OCI-LY1 (cell line): ENCODE results near the gene HTN1.
"Not testable (repeated sequence)": the region's sequence is repeated elsewhere in the genome, so short reads cannot be mapped to it uniquely, and the experiment has no call there.

ENCODE experiments used
- H2AFZ ChIP-seq: fragments of 200-600 bp; sonication (generic), shearing (Covaris generic); 2 replicates; pipeline ENCODE4 v1.6.0; 2014; ENCODE audit warnings: antibody characterized with exemption, mild to moderate bottlenecking, low read length
- H3F3A ChIP-seq: fragments of 200-600 bp; sonication (generic), shearing (Covaris generic); 2 replicates; pipeline ENCODE4 v1.6.0; 2014; ENCODE audit warnings: mild to moderate bottlenecking, antibody characterized with exemption, low read length, moderate library complexity; ENCODE audit not compliant: insufficient read depth
- H3K27ac ChIP-seq: fragments of 200-600 bp; sonication (generic); 2 replicates; pipeline ENCODE4 v1.5.1; 2014; ENCODE audit warnings: low read length, mixed run types, mild to moderate bottlenecking, low read depth; ENCODE audit not compliant: poor library complexity, severe bottlenecking
- H3K27me3 ChIP-seq: fragments of 200-600 bp; sonication (generic); 2 replicates; pipeline ENCODE4 v1.6.0; 2014; ENCODE audit warnings: antibody characterized with exemption, mild to moderate bottlenecking, low read length, moderate library complexity; ENCODE audit not compliant: insufficient read depth
- H3K36me3 ChIP-seq: fragments of 200-600 bp; sonication (generic); 2 replicates; pipeline ENCODE4 v1.6.1; 2014; ENCODE audit warnings: mild to moderate bottlenecking, antibody characterized with exemption, low read length, moderate library complexity, mixed read lengths; ENCODE audit not compliant: insufficient read depth
- H3K4me1 ChIP-seq: fragments of 200-600 bp; sonication (generic); 2 replicates; pipeline ENCODE4 v1.5.1; 2014; ENCODE audit warnings: mild to moderate bottlenecking, low read length, moderate library complexity; ENCODE audit not compliant: insufficient read depth, severe bottlenecking
- H3K4me2 ChIP-seq: fragments of 200-600 bp; sonication (generic), shearing (Covaris generic); 2 replicates; pipeline ENCODE4 v1.6.1; 2014; ENCODE audit warnings: low read length
- H3K4me3 ChIP-seq: fragments of 200-600 bp; sonication (generic); 2 replicates; pipeline ENCODE4 v1.5.1; 2014; ENCODE audit warnings: low read length, low read depth, mild to moderate bottlenecking, mixed read lengths; ENCODE audit not compliant: poor library complexity, severe bottlenecking
- H3K79me2 ChIP-seq: fragments of 200-600 bp; shearing (Covaris generic); 2 replicates; pipeline ENCODE4 v1.6.1; 2016; ENCODE audit warnings: mixed run types, low read length, mixed read lengths; ENCODE audit not compliant: insufficient read depth
- H3K9ac ChIP-seq: fragments of 200-600 bp; sonication (generic), shearing (Covaris generic); 2 replicates; pipeline ENCODE4 v1.6.1; 2014; ENCODE audit warnings: mild to moderate bottlenecking, low read length, mixed read lengths
- H3K9me2 ChIP-seq: fragments of 200-600 bp; sonication (generic), shearing (Covaris generic); 2 replicates; pipeline ENCODE4 v1.6.1; 2014; ENCODE audit warnings: low read depth, mild to moderate bottlenecking, low read length, mixed read lengths
- H3K9me3 ChIP-seq: fragments of 200-600 bp; shearing (Covaris generic); 2 replicates; pipeline ENCODE4 v1.6.1; 2014; ENCODE audit warnings: low read length, mixed read lengths
- H4K20me1 ChIP-seq: fragments of 200-600 bp; sonication (generic), shearing (Covaris generic); 2 replicates; pipeline ENCODE4 v1.6.0; 2016; ENCODE audit warnings: mild to moderate bottlenecking, low read length; ENCODE audit not compliant: insufficient read depth
- EZH2 ChIP-seq: fragments of 200-600 bp; sonication (generic), shearing (Covaris generic); IDR thresholded peaks from 2 replicates; pipeline ENCODE4 v1.8.0; 2017; ENCODE audit warnings: borderline replicate concordance, mixed run types, mild to moderate bottlenecking, antibody characterized with exemption, low read length, moderate library complexity, mixed read lengths
- TF ChIP-seq, protein P1 (sequence below): fragments of 200-600 bp; sonication (generic), shearing (Covaris generic); IDR thresholded peaks from 2 replicates; pipeline ENCODE4 v1.5.1; 2017; ENCODE audit warnings: mild to moderate bottlenecking, antibody characterized with exemption, low read length, moderate library complexity, mixed read lengths

Gene HTN1

DNA sequence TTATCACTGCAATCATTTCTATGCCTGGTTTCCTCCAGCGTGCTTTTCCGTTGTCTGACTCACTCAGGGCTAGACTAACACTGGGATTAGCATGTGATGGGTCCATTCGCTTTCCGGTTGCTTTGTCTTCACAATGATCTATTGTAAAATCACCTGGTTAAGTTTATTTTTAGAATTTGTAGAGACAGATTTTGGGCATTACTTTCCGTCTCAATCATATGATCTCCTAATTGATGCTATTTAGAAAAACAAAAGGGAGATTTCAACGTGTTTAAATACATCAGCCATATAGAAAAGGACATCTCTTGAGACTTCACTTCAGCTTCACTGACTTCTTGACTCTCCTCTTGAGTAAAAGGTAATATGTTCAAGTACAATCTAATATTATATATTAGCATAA lies at the start of gene HTN1:
TSS of gene HTN1 (plus strand) at position 301 of the 400 bp plus-strand sequence. CDS start 2,639 bp downstream, outside the sequence.
- not testable (repeated sequence) for H3K9ac ChIP-seq, H3K4me1 ChIP-seq, H3K9me2 ChIP-seq, H4K20me1 ChIP-seq, H3K27me3 ChIP-seq, H3K4me3 ChIP-seq, H3K79me2 ChIP-seq, H3K36me3 ChIP-seq, H3K27ac ChIP-seq, H3F3A ChIP-seq, H2AFZ ChIP-seq, H3K9me3 ChIP-seq, H3K4me2 ChIP-seq

DNA sequence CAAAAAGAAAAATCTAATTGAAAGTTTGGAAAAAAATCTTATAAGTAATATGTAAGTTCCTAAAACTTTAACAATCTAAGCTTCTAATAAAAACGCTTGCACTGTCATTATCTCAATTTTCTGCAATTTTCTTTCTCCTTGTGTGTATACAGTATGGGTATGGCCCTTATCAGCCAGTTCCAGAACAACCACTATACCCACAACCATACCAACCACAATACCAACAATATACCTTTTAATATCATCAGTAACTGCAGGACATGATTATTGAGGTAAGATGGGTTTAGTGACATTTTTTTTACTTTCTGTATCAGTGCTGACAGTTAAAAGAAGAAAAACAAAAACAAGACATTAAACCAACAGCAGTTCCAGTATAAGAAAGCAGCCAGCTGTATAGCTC lies 49.5 kb upstream of the HTN1 start:
- TF ChIP-seq EZH2 = no peak
- TF ChIP-seq, protein P1, sequence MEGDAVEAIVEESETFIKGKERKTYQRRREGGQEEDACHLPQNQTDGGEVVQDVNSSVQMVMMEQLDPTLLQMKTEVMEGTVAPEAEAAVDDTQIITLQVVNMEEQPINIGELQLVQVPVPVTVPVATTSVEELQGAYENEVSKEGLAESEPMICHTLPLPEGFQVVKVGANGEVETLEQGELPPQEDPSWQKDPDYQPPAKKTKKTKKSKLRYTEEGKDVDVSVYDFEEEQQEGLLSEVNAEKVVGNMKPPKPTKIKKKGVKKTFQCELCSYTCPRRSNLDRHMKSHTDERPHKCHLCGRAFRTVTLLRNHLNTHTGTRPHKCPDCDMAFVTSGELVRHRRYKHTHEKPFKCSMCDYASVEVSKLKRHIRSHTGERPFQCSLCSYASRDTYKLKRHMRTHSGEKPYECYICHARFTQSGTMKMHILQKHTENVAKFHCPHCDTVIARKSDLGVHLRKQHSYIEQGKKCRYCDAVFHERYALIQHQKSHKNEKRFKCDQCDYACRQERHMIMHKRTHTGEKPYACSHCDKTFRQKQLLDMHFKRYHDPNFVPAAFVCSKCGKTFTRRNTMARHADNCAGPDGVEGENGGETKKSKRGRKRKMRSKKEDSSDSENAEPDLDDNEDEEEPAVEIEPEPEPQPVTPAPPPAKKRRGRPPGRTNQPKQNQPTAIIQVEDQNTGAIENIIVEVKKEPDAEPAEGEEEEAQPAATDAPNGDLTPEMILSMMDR = no peak
- H3K9me2 ChIP-seq = no peaks in the 10 kb centered on the region

DNA sequence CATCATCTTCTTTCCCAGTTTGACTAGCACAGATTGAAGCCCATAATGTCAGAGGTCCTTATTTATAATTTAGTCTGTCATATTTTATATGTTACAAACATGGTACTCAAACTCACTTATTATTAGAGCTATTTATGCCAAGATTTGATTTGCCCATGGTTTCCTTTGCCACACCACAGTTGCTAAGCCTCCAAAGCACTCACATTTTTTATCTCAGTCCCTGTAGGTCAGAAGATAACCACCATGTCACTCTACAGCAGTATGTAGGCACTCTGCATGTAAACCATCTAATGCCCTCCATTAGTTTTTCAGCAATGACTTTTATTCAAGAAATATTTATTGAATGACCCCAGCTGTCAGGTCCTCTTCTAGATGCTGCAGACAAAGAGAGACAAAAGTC lies 47.7 kb upstream of the HTN1 start:
- no peaks in the 10 kb centered on the region for H3K4me1 ChIP-seq
- no peak overlapping the region for H3K27ac ChIP-seq
- no peaks in the 10 kb centered on the region for H3K9me3 ChIP-seq
- H4K20me1 ChIP-seq = no peaks in the 10 kb centered on the region
- H3K36me3 ChIP-seq = no peaks in the 10 kb centered on the region
- H3F3A ChIP-seq = no peaks in the 10 kb centered on the region
- no peak overlapping the region for H2AFZ ChIP-seq
- H3K4me3 ChIP-seq = no peak overlapping the region
- TF ChIP-seq, protein P1 = no peak
- TF ChIP-seq EZH2 = no peak
- no peaks in the 10 kb centered on the region for H3K9me2 ChIP-seq
- no peak overlapping the region for H3K9ac ChIP-seq
- H3K27me3 ChIP-seq = no peaks in the 10 kb centered on the region
- H3K79me2 ChIP-seq = no peaks in the 10 kb centered on the region
- H3K4me2 ChIP-seq = no peak overlapping the region

More for the DNA sequence above, 49.5 kb upstream of the HTN1 start:
- H3K9ac ChIP-seq = no peak overlapping the region
- no peaks in the 10 kb centered on the region for H3K9me3 ChIP-seq
- H3F3A ChIP-seq = no peaks in the 10 kb centered on the region
- no peaks in the 10 kb centered on the region for H3K27me3 ChIP-seq
- H3K4me3 ChIP-seq = no peak overlapping the region
- no peak overlapping the region for H2AFZ ChIP-seq
- H3K79me2 ChIP-seq = no peaks in the 10 kb centered on the region
- no peak overlapping the region for H3K27ac ChIP-seq
- no peaks in the 10 kb centered on the region for H3K4me1 ChIP-seq
- H4K20me1 ChIP-seq = no peaks in the 10 kb centered on the region
- H3K36me3 ChIP-seq = no peaks in the 10 kb centered on the region
- H3K4me2 ChIP-seq = no peak overlapping the region

DNA sequence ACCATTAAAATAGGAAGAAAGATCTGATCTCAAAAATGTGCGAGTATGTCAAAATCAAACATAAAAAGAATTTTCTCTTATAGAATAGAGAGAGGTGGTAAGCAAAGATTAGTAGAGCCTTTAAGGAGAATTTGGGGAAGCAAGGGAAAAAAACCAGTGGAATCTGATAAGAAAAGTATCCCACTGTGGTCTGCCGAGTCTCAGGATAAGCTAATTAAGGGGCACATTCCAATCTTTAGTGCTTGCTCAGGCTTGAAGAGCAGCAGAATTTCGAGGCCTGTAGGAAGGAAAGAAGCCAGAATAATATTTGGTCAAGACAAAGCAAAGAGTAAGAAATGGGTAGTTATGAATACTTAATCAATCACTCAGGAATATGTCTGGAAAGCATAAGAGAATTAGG lies 41.5 kb upstream of the HTN1 start:
- H3K4me2 ChIP-seq = no peak overlapping the region
- H2AFZ ChIP-seq = no peak overlapping the region
- H4K20me1 ChIP-seq = no peaks in the 10 kb centered on the region
- TF ChIP-seq, protein P1 = no peak
- TF ChIP-seq EZH2 = no peak
- no peak overlapping the region for H3K27ac ChIP-seq
- no peaks in the 10 kb centered on the region for H3K27me3 ChIP-seq
- no peak overlapping the region for H3K4me3 ChIP-seq
- H3K4me1 ChIP-seq = no peaks in the 10 kb centered on the region
- H3K9ac ChIP-seq = no peak overlapping the region
- H3F3A ChIP-seq = no peaks in the 10 kb centered on the region
- H3K9me2 ChIP-seq = no peaks in the 10 kb centered on the region
- no peaks in the 10 kb centered on the region for H3K9me3 ChIP-seq
- H3K36me3 ChIP-seq = no peaks in the 10 kb centered on the region
- no peaks in the 10 kb centered on the region for H3K79me2 ChIP-seq

DNA sequence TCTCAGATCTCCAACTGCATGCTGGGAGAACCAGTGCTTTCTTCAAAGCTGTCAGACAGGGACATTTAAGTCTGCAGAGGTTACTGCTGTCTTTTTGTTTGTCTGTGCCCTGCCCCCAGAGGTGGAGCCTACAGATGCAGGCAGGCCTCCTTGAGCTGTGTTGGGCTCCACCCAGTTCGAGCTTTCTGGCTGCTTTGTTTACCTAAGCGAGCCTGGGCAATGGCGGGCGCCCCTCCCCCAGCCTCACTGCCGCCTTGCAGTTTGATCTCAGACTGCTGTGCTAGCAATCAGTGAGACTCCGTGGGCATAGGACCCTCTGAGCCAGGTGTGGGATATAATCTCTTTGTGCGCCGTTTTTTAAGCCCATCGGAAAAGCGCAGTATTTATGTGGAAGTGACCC lies 31.2 kb upstream of the HTN1 start:
- not testable (repeated sequence) for H3K4me2 ChIP-seq, H4K20me1 ChIP-seq, H3K79me2 ChIP-seq

More for the DNA sequence above, 31.2 kb upstream of the HTN1 start:
- H3K4me1 ChIP-seq, H3K27ac ChIP-seq, H3K9me3 ChIP-seq, H3F3A ChIP-seq, H3K27me3 ChIP-seq, H3K36me3 ChIP-seq, H3K9ac ChIP-seq, H3K9me2 ChIP-seq, H2AFZ ChIP-seq, H3K4me3 ChIP-seq: not testable (repeated sequence)
